GM23338 (cell line): ENCODE measurements around the gene SMAD9.

ENCODE experiments used
- CREB1 ChIP-seq: fragments of 250-450 bp; sonication (Bioruptor Pico); IDR thresholded peaks from 2 replicates; pipeline ENCODE4 v1.5.0; 2020; ENCODE audit warnings: low read depth, mild to moderate bottlenecking, moderate library complexity
- EZH2 ChIP-seq: fragments of 200-600 bp; sonication (generic); IDR thresholded peaks from one replicate; pipeline ENCODE4 v1.8.0; 2017; ENCODE audit warnings: antibody characterized with exemption, mild to moderate bottlenecking, low read depth; ENCODE audit not compliant: unreplicated experiment
- EZH2phosphoT487 ChIP-seq: fragments of 200-600 bp; sonication (generic); IDR thresholded peaks from one replicate; pipeline ENCODE4 v1.8.1; 2018; ENCODE audit warnings: antibody characterized with exemption; ENCODE audit not compliant: unreplicated experiment
- JUNB ChIP-seq: IDR thresholded peaks from one replicate; pipeline ENCODE4 v1.6.1; 2016; ENCODE audit warnings: antibody characterized with exemption; ENCODE audit not compliant: unreplicated experiment
- POLR2AphosphoS5 ChIP-seq: IDR thresholded peaks from 2 replicates; pipeline ENCODE4 v1.6.1; 2016; ENCODE audit warnings: antibody characterized with exemption, low read depth
- ZNF114 ChIP-seq: fragments of 250-450 bp; sonication (Bioruptor Pico); IDR thresholded peaks from 2 replicates; pipeline ENCODE4 v1.5.0; 2020; ENCODE audit warnings: mild to moderate bottlenecking, moderate library complexity
- ZNF331 ChIP-seq: fragments of 250-450 bp; sonication (Bioruptor Pico); IDR thresholded peaks from 2 replicates; pipeline ENCODE4 v1.5.0; 2020; ENCODE audit warnings: low read depth, mild to moderate bottlenecking, moderate library complexity
- TF ChIP-seq, protein P1 (sequence below), 2 experiments: fragments of 200-600 bp in 1 of 2; sonication (generic) in 1 of 2; conservative IDR thresholded peaks; 2 replicates each; pipeline versions ENCODE4 v1.5.1 to v1.6.1; 2016 to 2017; ENCODE audit warnings: antibody characterized with exemption in 2 of 2, low read depth in 2 of 2, mild to moderate bottlenecking in 2 of 2, moderate library complexity in 1 of 2
- TF ChIP-seq, protein P2 (sequence below): IDR thresholded peaks from 2 replicates; pipeline ENCODE4 v1.6.1; 2016; ENCODE audit warnings: antibody characterized with exemption
- TF ChIP-seq, protein P3 (sequence below): IDR thresholded peaks from one replicate; pipeline ENCODE4 v1.6.1; 2018; ENCODE audit warnings: antibody characterized with exemption; ENCODE audit not compliant: unreplicated experiment
- TF ChIP-seq, protein P4 (sequence below): fragments of 250-450 bp; sonication (Bioruptor Pico); IDR thresholded peaks from 2 replicates; pipeline ENCODE4 v1.5.0; 2020; ENCODE audit warnings: mild to moderate bottlenecking, moderate library complexity

DNA sequence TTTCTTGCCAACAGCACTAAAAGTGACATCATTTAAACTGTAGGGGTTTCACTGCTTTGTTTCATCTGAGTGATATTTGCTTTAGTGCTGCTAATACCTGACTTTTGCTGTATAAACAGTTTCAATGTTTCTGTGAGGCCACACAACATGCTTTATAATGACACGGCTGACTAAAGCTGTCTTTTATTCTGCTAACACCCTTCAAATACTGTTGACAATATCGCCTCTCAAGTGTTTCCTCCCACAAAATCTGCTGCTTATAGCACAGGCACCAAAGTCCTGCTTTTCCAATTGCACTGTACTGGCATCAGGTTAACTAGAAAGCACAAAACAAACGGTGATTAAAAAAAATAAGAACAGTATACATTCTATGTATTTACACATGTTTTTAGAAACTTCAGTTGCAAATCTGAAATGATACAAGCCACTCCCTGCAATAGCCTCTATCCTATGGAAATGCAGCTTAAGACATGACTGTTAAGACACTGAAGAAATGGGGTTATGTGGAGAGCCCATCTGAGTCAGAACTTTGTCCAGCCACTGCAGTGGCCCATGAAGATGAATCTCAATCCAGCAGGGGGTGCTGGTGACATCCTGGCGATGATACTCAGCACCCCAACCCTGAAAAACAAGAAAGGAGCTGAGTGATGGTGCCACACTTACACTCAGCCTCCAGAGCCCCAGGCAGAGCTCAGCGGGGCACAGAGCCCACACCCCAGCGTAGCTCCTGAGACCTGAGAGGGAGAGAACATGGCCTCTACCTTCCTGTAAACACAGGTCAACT is 71.6 kb downstream of the SMAD9 start:
- TF ChIP-seq EZH2phosphoT487 (no peak), EZH2 (no peak), JUNB (no peak), ZNF114 (CRISPR knock-in tag) (no peak), ZNF331 (CRISPR knock-in tag) (no peak), POLR2AphosphoS5 (no peak), CREB1 (CRISPR knock-in tag) (0 out of 2 replicates have a peak, but pooled peaks have one; percentile 10)
- TF ChIP-seq, protein P1, sequence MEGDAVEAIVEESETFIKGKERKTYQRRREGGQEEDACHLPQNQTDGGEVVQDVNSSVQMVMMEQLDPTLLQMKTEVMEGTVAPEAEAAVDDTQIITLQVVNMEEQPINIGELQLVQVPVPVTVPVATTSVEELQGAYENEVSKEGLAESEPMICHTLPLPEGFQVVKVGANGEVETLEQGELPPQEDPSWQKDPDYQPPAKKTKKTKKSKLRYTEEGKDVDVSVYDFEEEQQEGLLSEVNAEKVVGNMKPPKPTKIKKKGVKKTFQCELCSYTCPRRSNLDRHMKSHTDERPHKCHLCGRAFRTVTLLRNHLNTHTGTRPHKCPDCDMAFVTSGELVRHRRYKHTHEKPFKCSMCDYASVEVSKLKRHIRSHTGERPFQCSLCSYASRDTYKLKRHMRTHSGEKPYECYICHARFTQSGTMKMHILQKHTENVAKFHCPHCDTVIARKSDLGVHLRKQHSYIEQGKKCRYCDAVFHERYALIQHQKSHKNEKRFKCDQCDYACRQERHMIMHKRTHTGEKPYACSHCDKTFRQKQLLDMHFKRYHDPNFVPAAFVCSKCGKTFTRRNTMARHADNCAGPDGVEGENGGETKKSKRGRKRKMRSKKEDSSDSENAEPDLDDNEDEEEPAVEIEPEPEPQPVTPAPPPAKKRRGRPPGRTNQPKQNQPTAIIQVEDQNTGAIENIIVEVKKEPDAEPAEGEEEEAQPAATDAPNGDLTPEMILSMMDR (conservative IDR thresholded peaks at IDR 0.05; ENCODE audit: low read depth in 2 of 2): peak; percentile 50 to 65
- TF ChIP-seq, protein P2, sequence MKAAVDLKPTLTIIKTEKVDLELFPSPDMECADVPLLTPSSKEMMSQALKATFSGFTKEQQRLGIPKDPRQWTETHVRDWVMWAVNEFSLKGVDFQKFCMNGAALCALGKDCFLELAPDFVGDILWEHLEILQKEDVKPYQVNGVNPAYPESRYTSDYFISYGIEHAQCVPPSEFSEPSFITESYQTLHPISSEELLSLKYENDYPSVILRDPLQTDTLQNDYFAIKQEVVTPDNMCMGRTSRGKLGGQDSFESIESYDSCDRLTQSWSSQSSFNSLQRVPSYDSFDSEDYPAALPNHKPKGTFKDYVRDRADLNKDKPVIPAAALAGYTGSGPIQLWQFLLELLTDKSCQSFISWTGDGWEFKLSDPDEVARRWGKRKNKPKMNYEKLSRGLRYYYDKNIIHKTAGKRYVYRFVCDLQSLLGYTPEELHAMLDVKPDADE: no peak
- TF ChIP-seq, protein P3, sequence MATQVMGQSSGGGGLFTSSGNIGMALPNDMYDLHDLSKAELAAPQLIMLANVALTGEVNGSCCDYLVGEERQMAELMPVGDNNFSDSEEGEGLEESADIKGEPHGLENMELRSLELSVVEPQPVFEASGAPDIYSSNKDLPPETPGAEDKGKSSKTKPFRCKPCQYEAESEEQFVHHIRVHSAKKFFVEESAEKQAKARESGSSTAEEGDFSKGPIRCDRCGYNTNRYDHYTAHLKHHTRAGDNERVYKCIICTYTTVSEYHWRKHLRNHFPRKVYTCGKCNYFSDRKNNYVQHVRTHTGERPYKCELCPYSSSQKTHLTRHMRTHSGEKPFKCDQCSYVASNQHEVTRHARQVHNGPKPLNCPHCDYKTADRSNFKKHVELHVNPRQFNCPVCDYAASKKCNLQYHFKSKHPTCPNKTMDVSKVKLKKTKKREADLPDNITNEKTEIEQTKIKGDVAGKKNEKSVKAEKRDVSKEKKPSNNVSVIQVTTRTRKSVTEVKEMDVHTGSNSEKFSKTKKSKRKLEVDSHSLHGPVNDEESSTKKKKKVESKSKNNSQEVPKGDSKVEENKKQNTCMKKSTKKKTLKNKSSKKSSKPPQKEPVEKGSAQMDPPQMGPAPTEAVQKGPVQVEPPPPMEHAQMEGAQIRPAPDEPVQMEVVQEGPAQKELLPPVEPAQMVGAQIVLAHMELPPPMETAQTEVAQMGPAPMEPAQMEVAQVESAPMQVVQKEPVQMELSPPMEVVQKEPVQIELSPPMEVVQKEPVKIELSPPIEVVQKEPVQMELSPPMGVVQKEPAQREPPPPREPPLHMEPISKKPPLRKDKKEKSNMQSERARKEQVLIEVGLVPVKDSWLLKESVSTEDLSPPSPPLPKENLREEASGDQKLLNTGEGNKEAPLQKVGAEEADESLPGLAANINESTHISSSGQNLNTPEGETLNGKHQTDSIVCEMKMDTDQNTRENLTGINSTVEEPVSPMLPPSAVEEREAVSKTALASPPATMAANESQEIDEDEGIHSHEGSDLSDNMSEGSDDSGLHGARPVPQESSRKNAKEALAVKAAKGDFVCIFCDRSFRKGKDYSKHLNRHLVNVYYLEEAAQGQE: no peak
- TF ChIP-seq, protein P4, sequence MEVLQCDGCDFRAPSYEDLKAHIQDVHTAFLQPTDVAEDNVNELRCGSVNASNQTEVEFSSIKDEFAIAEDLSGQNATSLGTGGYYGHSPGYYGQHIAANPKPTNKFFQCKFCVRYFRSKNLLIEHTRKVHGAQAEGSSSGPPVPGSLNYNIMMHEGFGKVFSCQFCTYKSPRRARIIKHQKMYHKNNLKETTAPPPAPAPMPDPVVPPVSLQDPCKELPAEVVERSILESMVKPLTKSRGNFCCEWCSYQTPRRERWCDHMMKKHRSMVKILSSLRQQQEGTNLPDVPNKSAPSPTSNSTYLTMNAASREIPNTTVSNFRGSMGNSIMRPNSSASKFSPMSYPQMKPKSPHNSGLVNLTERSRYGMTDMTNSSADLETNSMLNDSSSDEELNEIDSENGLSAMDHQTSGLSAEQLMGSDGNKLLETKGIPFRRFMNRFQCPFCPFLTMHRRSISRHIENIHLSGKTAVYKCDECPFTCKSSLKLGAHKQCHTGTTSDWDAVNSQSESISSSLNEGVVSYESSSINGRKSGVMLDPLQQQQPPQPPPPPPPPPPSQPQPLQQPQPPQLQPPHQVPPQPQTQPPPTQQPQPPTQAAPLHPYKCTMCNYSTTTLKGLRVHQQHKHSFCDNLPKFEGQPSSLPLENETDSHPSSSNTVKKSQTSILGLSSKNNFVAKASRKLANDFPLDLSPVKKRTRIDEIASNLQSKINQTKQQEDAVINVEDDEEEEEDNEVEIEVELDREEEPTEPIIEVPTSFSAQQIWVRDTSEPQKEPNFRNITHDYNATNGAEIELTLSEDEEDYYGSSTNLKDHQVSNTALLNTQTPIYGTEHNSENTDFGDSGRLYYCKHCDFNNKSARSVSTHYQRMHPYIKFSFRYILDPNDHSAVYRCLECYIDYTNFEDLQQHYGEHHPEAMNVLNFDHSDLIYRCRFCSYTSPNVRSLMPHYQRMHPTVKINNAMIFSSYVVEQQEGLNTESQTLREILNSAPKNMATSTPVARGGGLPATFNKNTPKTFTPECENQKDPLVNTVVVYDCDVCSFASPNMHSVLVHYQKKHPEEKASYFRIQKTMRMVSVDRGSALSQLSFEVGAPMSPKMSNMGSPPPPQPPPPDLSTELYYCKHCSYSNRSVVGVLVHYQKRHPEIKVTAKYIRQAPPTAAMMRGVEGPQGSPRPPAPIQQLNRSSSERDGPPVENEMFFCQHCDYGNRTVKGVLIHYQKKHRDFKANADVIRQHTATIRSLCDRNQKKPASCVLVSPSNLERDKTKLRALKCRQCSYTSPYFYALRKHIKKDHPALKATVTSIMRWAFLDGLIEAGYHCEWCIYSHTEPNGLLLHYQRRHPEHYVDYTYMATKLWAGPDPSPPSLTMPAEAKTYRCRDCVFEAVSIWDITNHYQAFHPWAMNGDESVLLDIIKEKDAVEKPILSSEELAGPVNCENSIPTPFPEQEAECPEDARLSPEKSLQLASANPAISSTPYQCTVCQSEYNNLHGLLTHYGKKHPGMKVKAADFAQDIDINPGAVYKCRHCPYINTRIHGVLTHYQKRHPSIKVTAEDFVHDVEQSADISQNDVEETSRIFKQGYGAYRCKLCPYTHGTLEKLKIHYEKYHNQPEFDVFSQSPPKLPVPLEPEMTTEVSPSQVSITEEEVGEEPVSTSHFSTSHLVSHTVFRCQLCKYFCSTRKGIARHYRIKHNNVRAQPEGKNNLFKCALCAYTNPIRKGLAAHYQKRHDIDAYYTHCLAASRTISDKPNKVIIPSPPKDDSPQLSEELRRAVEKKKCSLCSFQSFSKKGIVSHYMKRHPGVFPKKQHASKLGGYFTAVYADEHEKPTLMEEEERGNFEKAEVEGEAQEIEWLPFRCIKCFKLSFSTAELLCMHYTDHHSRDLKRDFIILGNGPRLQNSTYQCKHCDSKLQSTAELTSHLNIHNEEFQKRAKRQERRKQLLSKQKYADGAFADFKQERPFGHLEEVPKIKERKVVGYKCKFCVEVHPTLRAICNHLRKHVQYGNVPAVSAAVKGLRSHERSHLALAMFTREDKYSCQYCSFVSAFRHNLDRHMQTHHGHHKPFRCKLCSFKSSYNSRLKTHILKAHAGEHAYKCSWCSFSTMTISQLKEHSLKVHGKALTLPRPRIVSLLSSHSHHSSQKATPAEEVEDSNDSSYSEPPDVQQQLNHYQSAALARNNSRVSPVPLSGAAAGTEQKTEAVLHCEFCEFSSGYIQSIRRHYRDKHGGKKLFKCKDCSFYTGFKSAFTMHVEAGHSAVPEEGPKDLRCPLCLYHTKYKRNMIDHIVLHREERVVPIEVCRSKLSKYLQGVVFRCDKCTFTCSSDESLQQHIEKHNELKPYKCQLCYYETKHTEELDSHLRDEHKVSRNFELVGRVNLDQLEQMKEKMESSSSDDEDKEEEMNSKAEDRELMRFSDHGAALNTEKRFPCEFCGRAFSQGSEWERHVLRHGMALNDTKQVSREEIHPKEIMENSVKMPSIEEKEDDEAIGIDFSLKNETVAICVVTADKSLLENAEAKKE: no peak
